Left lung (tissue), 10 donors: ENCODE measurements around the gene BBIP1. TPM values are rescaled to one million over a fixed set of nuclear protein-coding genes. Genes with fewer than 3 reads are reported as not detected.
A peak's percentile ranks its signal among the peaks of the same experiment; 100 is the strongest.

ENCODE experiments used
- ATAC-seq: fragments of 200-7000 bp; cut with Tn5 transposase; one replicate; pipeline ENCODE4 v1.9.1; 2020; ENCODE audit warnings: moderate library complexity
- DNase-seq, 4 donors: peaks; one replicate each; pipeline ENCODE4 v3.0.0-alpha.2; 2013 to 2020
- H3K27ac ChIP-seq, 2 donors: fragments of 200-600 bp; sonication (generic) in 1 of 2; one replicate each; pipeline versions ENCODE4 v1.5.0 to v1.8.0; 2020 to 2021
- H3K27me3 ChIP-seq, 2 donors: fragments of 200-600 bp; sonication (generic) in 1 of 2; one replicate each; pipeline versions ENCODE4 v1.5.0 to v1.8.0; 2020 to 2021
- H3K36me3 ChIP-seq, 2 donors: fragments of 200-600 bp; sonication (generic) in 1 of 2; one replicate each; pipeline versions ENCODE4 v1.5.0 to v1.8.0; 2020 to 2021
- H3K4me1 ChIP-seq, 2 donors: fragments of 200-600 bp; one replicate each; pipeline ENCODE4 v1.8.0; 2021
- H3K4me3 ChIP-seq, 2 donors: fragments of 200-600 bp; sonication (generic) in 1 of 2; one replicate each; pipeline versions ENCODE4 v1.5.0 to v1.8.0; 2020 to 2021; ENCODE audit warnings: mild to moderate bottlenecking in 1 of 2
- H3K9me3 ChIP-seq, 2 donors: fragments of 200-600 bp; sonication (generic) in 1 of 2; one replicate each; pipeline versions ENCODE4 v1.5.0 to v1.8.0; 2020 to 2021
- intact Hi-C, 2 donors: fragments of 100-400 bp; cut with DNase I; formaldehyde crosslinking; loops; one replicate each; pipeline versions ENCODE4 v1.11.2 to v1.14.2; 2022
- polyA plus RNA-seq, 6 donors: library from polyadenylated mRNA; unstranded; fragments of 120-200 nt; gene quantifications; one replicate each; pipeline ENCODE4 v1.2.1, GENCODE V29; 2013; ENCODE audit not compliant: insufficient read length in 6 of 6
- total RNA-seq, 2 donors: library from RNA; stranded (reverse); fragmentation: NEBNext Ultra II Directional; extraction: Animal tissue kit (Norgen Biotek cat#: 25700); gene quantifications; one replicate each; pipeline ENCODE4 v1.2.1, GENCODE V29; 2021
- TF ChIP-seq, protein P1 (sequence below), 2 donors: fragments of 200-600 bp; sonication (generic) in 1 of 2; IDR thresholded peaks; one replicate each; pipeline versions ENCODE4 v1.5.0 to v1.8.0; 2021; ENCODE audit warnings: antibody characterized with exemption in 2 of 2
- donor health status: DM: no; HTN: yes; CAD: no.
- donor health status: DM: no; HTN: no; CAD: no.

Gene BBIP1
- total and polyA plus RNA-seq, 8 donors, result 22.6 to 62.9 (median 52.2) TPM

DNA sequence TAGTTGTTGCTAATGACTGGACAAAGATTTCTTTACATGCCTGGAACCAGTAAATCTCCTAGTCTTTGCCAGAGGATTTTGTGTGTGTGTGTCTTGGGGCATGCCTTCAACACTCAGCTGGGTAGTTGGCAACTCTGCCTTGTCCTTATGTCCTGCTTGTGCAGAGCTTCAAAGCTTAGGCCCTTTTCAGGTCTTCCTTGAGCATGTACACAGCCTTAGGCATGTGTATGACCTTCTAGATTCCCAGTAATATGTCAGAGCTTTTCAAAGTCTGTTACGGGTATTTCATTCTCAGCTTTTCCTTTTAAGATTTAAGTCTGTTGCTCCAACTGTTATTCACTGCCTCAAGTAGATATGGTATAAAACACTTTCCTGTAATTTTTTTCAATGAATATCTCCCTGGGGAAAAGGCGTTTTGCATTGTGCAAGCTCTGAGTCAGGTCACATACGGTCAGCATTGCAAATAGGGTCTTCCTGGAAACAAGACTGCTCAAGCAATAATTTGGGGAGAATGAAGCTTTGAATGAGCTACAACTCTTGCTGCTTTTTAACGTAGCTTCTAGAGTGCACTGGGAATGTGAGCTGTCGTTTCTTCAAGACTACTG is 25.9 kb upstream of the BBIP1 start:
- TF ChIP-seq, protein P1, sequence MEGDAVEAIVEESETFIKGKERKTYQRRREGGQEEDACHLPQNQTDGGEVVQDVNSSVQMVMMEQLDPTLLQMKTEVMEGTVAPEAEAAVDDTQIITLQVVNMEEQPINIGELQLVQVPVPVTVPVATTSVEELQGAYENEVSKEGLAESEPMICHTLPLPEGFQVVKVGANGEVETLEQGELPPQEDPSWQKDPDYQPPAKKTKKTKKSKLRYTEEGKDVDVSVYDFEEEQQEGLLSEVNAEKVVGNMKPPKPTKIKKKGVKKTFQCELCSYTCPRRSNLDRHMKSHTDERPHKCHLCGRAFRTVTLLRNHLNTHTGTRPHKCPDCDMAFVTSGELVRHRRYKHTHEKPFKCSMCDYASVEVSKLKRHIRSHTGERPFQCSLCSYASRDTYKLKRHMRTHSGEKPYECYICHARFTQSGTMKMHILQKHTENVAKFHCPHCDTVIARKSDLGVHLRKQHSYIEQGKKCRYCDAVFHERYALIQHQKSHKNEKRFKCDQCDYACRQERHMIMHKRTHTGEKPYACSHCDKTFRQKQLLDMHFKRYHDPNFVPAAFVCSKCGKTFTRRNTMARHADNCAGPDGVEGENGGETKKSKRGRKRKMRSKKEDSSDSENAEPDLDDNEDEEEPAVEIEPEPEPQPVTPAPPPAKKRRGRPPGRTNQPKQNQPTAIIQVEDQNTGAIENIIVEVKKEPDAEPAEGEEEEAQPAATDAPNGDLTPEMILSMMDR (IDR thresholded peaks at IDR 0.05), result no peak
- H3K36me3 ChIP-seq, result no peaks in the 10 kb centered on the region
- H3K4me3 ChIP-seq, result no peak overlapping the region
- no peak for DNase-seq
- intact Hi-C loops, result no loop called here
- H3K27ac ChIP-seq, result no peak overlapping the region
- peaks cover 0 to 26% of the 10 kb centered on the region in 2 donors for H3K4me1 ChIP-seq
- H3K27me3 ChIP-seq, result no peaks in the 10 kb centered on the region
- H3K9me3 ChIP-seq, result no peaks in the 10 kb centered on the region
- peak; percentile 19 for ATAC-seq

DNA sequence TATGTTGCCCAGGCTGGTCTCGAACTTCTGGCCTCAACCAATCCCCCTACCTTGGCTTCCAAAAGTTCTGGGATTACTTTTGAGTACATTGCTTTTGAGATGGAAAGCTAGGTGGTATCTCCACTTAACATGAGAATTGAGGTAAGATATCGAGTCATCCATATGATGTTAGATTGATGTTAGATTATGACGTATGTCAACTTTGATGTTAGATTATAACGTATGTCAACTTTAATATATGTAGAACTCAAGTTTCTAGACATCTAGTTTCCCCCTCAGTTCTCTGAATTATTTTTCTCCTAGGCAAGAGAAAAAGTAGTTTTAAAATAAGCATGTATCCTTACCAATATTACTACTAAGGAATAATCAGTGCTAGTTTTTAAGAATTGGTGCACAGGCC is 20.4 kb upstream of the BBIP1 start:
- no peaks in the 10 kb centered on the region for H3K9me3 ChIP-seq
- TF ChIP-seq, protein P1 (IDR thresholded peaks at IDR 0.05), result no peak
- no peaks in the 10 kb centered on the region for H3K27me3 ChIP-seq
- peaks cover 0 to 4% of the 10 kb centered on the region in 2 donors for H3K36me3 ChIP-seq
- ATAC-seq (no peak), DNase-seq (no peak)
- no peak overlapping the region for H3K4me3 ChIP-seq
- intact Hi-C loops, result no loop called here
- peaks cover 0 to 17% of the 10 kb centered on the region in 2 donors for H3K4me1 ChIP-seq
- no peak overlapping the region for H3K27ac ChIP-seq

DNA sequence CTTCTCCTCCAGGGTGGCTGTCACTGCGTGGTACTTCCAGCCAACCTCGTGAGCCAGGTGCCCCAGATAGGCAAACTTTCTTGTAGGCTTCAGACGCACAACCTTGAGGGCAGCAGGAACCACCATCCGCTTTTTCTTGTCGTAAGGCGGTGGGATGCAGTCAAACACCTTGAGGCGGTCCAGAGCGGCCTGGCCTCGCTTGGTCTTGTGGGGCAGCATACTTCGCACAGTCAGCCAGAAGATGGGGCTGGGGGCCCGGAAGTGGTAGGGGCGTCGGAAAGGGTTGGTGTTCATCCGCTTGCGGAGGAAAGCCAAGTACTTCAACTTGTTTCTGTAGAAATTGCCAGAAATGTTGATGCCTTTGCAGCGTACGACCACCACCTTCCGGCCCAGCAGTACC is 17.8 kb upstream of the BBIP1 start:
- Histone ChIP-seq H3K36me3 (peaks cover 0 to 4% of the 10 kb centered on the region in 2 donors), H3K27me3 (no peaks in the 10 kb centered on the region), H3K4me3 (no peak overlapping the region), H3K4me1 (peaks cover 0 to 17% of the 10 kb centered on the region in 2 donors), H3K27ac (no peak overlapping the region), H3K9me3 (no peaks in the 10 kb centered on the region)
- no peak for ATAC-seq
- TF ChIP-seq, protein P1 (IDR thresholded peaks at IDR 0.05), result no peak
- no peak for DNase-seq
- intact Hi-C loops, result no loop called here

DNA sequence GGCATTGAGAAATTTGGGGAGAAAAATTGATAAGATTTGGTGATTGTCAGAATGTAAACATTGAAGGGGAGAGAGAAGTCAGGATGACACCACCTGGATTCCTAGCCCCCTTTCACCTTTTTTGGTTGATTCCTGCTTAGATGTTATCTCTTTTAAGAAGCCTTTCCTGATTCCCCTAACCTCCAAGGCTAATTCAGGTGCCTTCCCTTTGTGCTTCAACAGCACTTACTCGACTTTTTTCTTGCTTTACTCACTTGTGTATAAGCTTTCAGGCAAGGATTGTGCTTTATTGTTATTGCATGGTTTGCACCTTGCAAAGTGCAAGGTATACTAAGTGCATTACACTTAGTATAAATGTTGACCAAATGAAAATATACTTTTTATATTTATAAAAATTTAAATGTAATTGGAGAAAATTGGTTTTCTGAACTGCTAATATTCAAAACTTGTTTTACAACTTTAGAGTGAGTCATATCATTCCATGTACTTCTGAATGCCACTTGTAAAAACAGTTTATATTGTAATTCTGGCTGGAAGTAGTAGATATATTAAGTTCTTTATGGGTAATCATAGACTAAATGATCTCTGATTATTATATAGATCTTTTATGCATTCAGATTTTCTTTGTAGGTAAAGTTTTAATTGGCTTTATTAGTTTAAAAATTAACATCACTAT is 13.7 kb upstream of the BBIP1 start:
- peak; percentile 69 for ATAC-seq
- peak overlapping the region in 1 of 2 donors; percentile 2 for H3K27ac ChIP-seq
- no peak for DNase-seq

More for the DNA sequence above, 13.7 kb upstream of the BBIP1 start:
- no peaks in the 10 kb centered on the region for H3K27me3 ChIP-seq
- TF ChIP-seq, protein P1 (IDR thresholded peaks at IDR 0.05), result no peak
- intact Hi-C loops, result no loop called here
- H3K4me1 ChIP-seq, result peaks cover 6 to 29% of the 10 kb centered on the region in 2 donors
- H3K9me3 ChIP-seq, result no peaks in the 10 kb centered on the region
- no peak overlapping the region for H3K4me3 ChIP-seq
- H3K36me3 ChIP-seq, result peaks cover 0 to 4% of the 10 kb centered on the region in 2 donors
